Spleen (tissue), 11 donors: ENCODE results near the gene FREM2. TPM values are rescaled to one million over a fixed set of nuclear protein-coding genes. Genes with fewer than 3 reads are reported as not detected.

Source experiments
- DNase-seq: peaks from one replicate; pipeline ENCODE4 v3.0.0-alpha.2; 2020
- H3K27ac ChIP-seq, 8 donors: fragments of 200-600 bp; sonication (generic) in 7 of 8; 1 replicate in 4 of 8; 2 replicates in 4 of 8; pipeline versions ENCODE4 v1.5.0 to v1.8.0; 2016 to 2021; ENCODE audit warnings: inconsistent platforms in 4 of 8, mild to moderate bottlenecking in 4 of 8, moderate library complexity in 1 of 8
- H3K27me3 ChIP-seq, 7 donors: fragments of 200-600 bp; sonication (generic) in 6 of 7; replicated peaks in 1 of 7; 1 replicate in 4 of 7; 2 replicates in 3 of 7; pipeline versions ENCODE4 v1.5.0 to v1.8.0; 2016 to 2021; ENCODE audit warnings: inconsistent platforms in 3 of 7, mild to moderate bottlenecking in 1 of 7
- H3K36me3 ChIP-seq, 6 donors: fragments of 200-600 bp; sonication (generic) in 5 of 6; 1 replicate in 4 of 6; 2 replicates in 2 of 6; pipeline versions ENCODE4 v1.5.0 to v1.8.0; 2016 to 2021; ENCODE audit warnings: inconsistent platforms in 2 of 6
- H3K4me1 ChIP-seq, 6 donors: fragments of 200-600 bp; sonication (generic) in 5 of 6; 1 replicate in 3 of 6; 2 replicates in 3 of 6; pipeline versions ENCODE4 v1.5.0 to v1.8.0; 2016 to 2021; ENCODE audit warnings: inconsistent platforms in 3 of 6
- H3K4me3 ChIP-seq, 8 donors: fragments of 200-600 bp; sonication (generic) in 7 of 8; 1 replicate in 4 of 8; 2 replicates in 4 of 8; pipeline versions ENCODE4 v1.5.0 to v1.8.0; 2016 to 2021; ENCODE audit warnings: inconsistent platforms in 4 of 8, mild to moderate bottlenecking in 4 of 8, moderate library complexity in 2 of 8
- H3K9me3 ChIP-seq, 8 donors: fragments of 200-600 bp; sonication (generic) in 7 of 8; 1 replicate in 4 of 8; 2 replicates in 4 of 8; pipeline versions ENCODE4 v1.5.0 to v1.8.0; 2016 to 2021; ENCODE audit warnings: inconsistent platforms in 4 of 8
- CTCF ChIP-seq, 11 experiments: fragments of 200-600 bp in 7 of 11; fragments of 450-650 bp in 4 of 11; sonication (generic) in 4 of 11; IDR thresholded peaks in 8 of 11; conservative IDR thresholded peaks in 3 of 11; 1 replicate in 7 of 11; 2 replicates in 4 of 11; pipeline versions ENCODE4 v1.4.0 to v1.8.0; 2016 to 2021; ENCODE audit warnings: antibody characterized with exemption in 11 of 11, inconsistent platforms in 4 of 11, mild to moderate bottlenecking in 1 of 11
- POLR2A ChIP-seq, 3 donors: fragments of 450-650 bp; IDR thresholded peaks; one replicate each; pipeline ENCODE4 v1.5.1; 2017; ENCODE audit warnings: antibody characterized with exemption in 3 of 3, mild to moderate bottlenecking in 1 of 3
- POLR2AphosphoS5 ChIP-seq, 3 donors: sonication (generic); formaldehyde crosslinking; IDR thresholded peaks; one replicate each; pipeline ENCODE4 v1.5.1; 2017; ENCODE audit warnings: antibody characterized with exemption in 3 of 3
- WGBS, 5 donors: extraction: QIAGEN DNeasy Blood & Tissue Kit in 3 of 5; methylation state at CpG; one replicate each; pipeline versions ENCODE4 v1.1.5 to v1.1.7; 2013 to 2018; 5-methylcytosine and 5-hydroxymethylcytosine counted together
- intact Hi-C: fragments of 100-400 bp; cut with DNase I; formaldehyde crosslinking; loops from one replicate; pipeline ENCODE4 v1.15.0; 2023; ENCODE audit warnings: low total_unique reads
- polyA plus RNA-seq, 3 donors: library from polyadenylated mRNA; stranded (reverse); fragments of 200-250 nt; gene quantifications; one replicate each; pipeline ENCODE4 v1.2.1, GENCODE V29; 2013
- total RNA-seq, 7 donors: library from RNA; depleted of rRNA in 3 of 7; stranded (reverse); fragments of >200 nt in 3 of 7; fragmentation: NEBNext Ultra II Directional in 4 of 7; extraction: Animal tissue kit (Norgen Biotek cat#: 25700) in 4 of 7; gene quantifications; one replicate each; pipeline versions ENCODE4 v1.1.0 to v1.2.1, GENCODE V29; 2016 to 2021
- donor health status: healthy with polysubstance abuse.
- donor health status: DM: no; HTN: no; CAD: no; lungs with moderate emphysema.
- donor health status: DM: no; HTN: no; CAD: no.
- donor health status: Bipolar disorder and iron deficiency.
- donor health status: healthy.
- donor health status: DM: no; HTN: no; CAD: no.
- donor health status: DM: yes; HTN: yes; CAD: no.

Gene FREM2
- total and polyA plus RNA-seq, 10 donors, result 0.03 to 0.93 (median 0.21) TPM; not detected in 2

- Histone ChIP-seq H3K36me3 (no peaks in the 10 kb centered on the region), H3K27me3 (no peaks in the 10 kb centered on the region), H3K27ac (no peak overlapping the region), H3K4me3 (no peak overlapping the region), H3K4me1 (no peaks in the 10 kb centered on the region), H3K9me3 (no peaks in the 10 kb centered on the region)
- intact Hi-C loops, result no loop called here
- no peak for DNase-seq
- TF ChIP-seq CTCF (IDR thresholded peaks at IDR 0.05 in 8 of 11, conservative IDR thresholded peaks at IDR 0.05 in 3 of 11), result no peak
- no peak for TF ChIP-seq POLR2AphosphoS5 (IDR thresholded peaks at IDR 0.05)
- TF ChIP-seq POLR2A (IDR thresholded peaks at IDR 0.05), result no peak
- 71 to 88% (median 77%) methylated on average over 2 of the region's 2 CpGs for WGBS, 5 donors
Measured at GRCh38 chr13:38862443-38862842, 175.6 kb downstream of the FREM2 start.

- H3K4me1 ChIP-seq, result no peaks in the 10 kb centered on the region
- intact Hi-C loops, result no loop called here
- WGBS, 5 donors, result 80 to 92% (median 84%) methylated on average over 3 of the region's 3 CpGs
- H3K27ac ChIP-seq, result no peak overlapping the region
- no peaks in the 10 kb centered on the region for H3K9me3 ChIP-seq
- H3K4me3 ChIP-seq, result no peak overlapping the region
- TF ChIP-seq POLR2AphosphoS5 (IDR thresholded peaks at IDR 0.05) (no peak), CTCF (IDR thresholded peaks at IDR 0.05 in 8 of 11, conservative IDR thresholded peaks at IDR 0.05 in 3 of 11) (no peak), POLR2A (IDR thresholded peaks at IDR 0.05) (no peak)
- H3K27me3 ChIP-seq, result no peaks in the 10 kb centered on the region
- no peak for DNase-seq
- no peaks in the 10 kb centered on the region for H3K36me3 ChIP-seq
Measured at GRCh38 chr13:38863536-38863935, 176.7 kb downstream of the FREM2 start.

GRCh38 chr13:38866649-38867048 is 179.8 kb downstream of the FREM2 start:
- Histone ChIP-seq H3K27me3 (no peaks in the 10 kb centered on the region), H3K4me1 (no peaks in the 10 kb centered on the region), H3K36me3 (no peaks in the 10 kb centered on the region), H3K9me3 (no peaks in the 10 kb centered on the region), H3K4me3 (no peak overlapping the region), H3K27ac (no peak overlapping the region)
- DNase-seq, result no peak
- TF ChIP-seq CTCF (IDR thresholded peaks at IDR 0.05 in 8 of 11, conservative IDR thresholded peaks at IDR 0.05 in 3 of 11) (no peak), POLR2A (IDR thresholded peaks at IDR 0.05) (no peak), POLR2AphosphoS5 (IDR thresholded peaks at IDR 0.05) (no peak)
- WGBS, 5 donors, result 76 to 92% (median 84%) methylated on average over 1 of the region's 1 CpG
- intact Hi-C loops, result no loop called here

GRCh38 chr13:38868399-38868798 is 181.5 kb downstream of the FREM2 start:
- no peaks in the 10 kb centered on the region for H3K36me3 ChIP-seq
- 62 to 78% (median 65%) methylated on average over 3 of the region's 3 CpGs for whole genome bisulfite sequencing, 5 donors
- H3K27ac ChIP-seq, result no peak overlapping the region
- no peak overlapping the region for H3K4me3 ChIP-seq
- peaks cover 0 to 3% (median 0%) of the 10 kb centered on the region in 7 donors for H3K27me3 ChIP-seq
- DNase-seq, result no peak
- TF ChIP-seq POLR2AphosphoS5 (IDR thresholded peaks at IDR 0.05), result no peak
- TF ChIP-seq POLR2A (IDR thresholded peaks at IDR 0.05), result no peak
- TF ChIP-seq CTCF (IDR thresholded peaks at IDR 0.05 in 8 of 11, conservative IDR thresholded peaks at IDR 0.05 in 3 of 11), result no peak
- no peaks in the 10 kb centered on the region for H3K9me3 ChIP-seq
- intact Hi-C loops, result no loop called here
- no peaks in the 10 kb centered on the region for H3K4me1 ChIP-seq
